ENCODE data around the gene MCF2L. TPM values are rescaled to one million over a fixed set of nuclear protein-coding genes. Genes with fewer than 3 reads are reported as not detected.

Gene MCF2L
- total RNA-seq, 2 experiments from 2014 or later, result 2.8 to 16.4 TPM

GRCh38 chr13:112961457-112962369 is 7.3 kb upstream of the MCF2L start:
- no TSS peak for BruUV-seq (replicated peaks)
- no peaks in the 10 kb centered on the region for H3K4me1 ChIP-seq (ENCODE audit: insufficient read depth, low read length, poor library complexity, severe bottlenecking)
- H3K79me2 ChIP-seq (ENCODE audit: insufficient read depth, low read depth, low read length), result no peaks in the 10 kb centered on the region
- ChIA-PET POLR2A (no interaction called here), CTCF (ENCODE audit: unreplicated experiment) (no interaction called here)
- no peak overlapping the region for H3K27ac ChIP-seq (ENCODE audit: low read depth, low read length, poor library complexity, severe bottlenecking)
- H3K4me2 ChIP-seq (ENCODE audit: low read length), result no peak overlapping the region
- H4K20me1 ChIP-seq (ENCODE audit: insufficient read depth, low read length), result no peaks in the 10 kb centered on the region
- H3K36me3 ChIP-seq (ENCODE audit: insufficient read depth, low read length), result no peaks in the 10 kb centered on the region
- intact Hi-C loops (cut with micrococcal nuclease; ENCODE audit: unreplicated experiment), result no loop called here
- no peaks in the 10 kb centered on the region for H3K9me2 ChIP-seq (ENCODE audit: insufficient read depth, low read length)
- TF ChIP-seq EZH2phosphoT487 (IDR thresholded peaks at IDR 0.05; ENCODE audit: borderline replicate concordance, low read depth, low read length), result no peak
- TF ChIP-seq, protein P1, sequence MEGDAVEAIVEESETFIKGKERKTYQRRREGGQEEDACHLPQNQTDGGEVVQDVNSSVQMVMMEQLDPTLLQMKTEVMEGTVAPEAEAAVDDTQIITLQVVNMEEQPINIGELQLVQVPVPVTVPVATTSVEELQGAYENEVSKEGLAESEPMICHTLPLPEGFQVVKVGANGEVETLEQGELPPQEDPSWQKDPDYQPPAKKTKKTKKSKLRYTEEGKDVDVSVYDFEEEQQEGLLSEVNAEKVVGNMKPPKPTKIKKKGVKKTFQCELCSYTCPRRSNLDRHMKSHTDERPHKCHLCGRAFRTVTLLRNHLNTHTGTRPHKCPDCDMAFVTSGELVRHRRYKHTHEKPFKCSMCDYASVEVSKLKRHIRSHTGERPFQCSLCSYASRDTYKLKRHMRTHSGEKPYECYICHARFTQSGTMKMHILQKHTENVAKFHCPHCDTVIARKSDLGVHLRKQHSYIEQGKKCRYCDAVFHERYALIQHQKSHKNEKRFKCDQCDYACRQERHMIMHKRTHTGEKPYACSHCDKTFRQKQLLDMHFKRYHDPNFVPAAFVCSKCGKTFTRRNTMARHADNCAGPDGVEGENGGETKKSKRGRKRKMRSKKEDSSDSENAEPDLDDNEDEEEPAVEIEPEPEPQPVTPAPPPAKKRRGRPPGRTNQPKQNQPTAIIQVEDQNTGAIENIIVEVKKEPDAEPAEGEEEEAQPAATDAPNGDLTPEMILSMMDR (conservative IDR thresholded peaks at IDR 0.05; ENCODE audit: low read length), result no peak
- no peak overlapping the region for H3K4me3 ChIP-seq (ENCODE audit: low read depth, low read length, poor library complexity, severe bottlenecking)
- H2AFZ ChIP-seq (ENCODE audit: low read length), result no peak overlapping the region
- DNase-seq (ENCODE audit: low spot score), result no peak
- H3K9me3 ChIP-seq (ENCODE audit: low read length), result no peaks in the 10 kb centered on the region

DNA sequence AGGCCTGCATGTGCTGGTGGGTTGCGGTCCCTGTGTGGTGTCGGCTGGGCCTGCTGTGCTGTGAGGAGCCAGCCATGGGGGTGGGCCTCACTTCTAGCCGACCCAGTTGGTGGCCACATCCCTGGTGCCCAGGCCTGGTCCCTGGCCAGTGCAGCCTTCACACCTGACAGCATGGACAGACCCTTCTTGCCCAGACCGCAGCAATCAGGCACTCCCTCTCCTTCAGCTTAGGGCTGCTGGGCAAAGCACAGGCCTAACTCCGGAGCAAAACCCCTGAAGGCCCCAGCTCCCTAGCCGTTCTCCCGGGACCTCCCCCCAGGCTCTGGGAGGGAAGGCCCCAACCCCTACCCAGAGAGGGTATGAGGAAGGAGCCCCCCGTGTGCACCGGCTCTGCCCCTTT is 6.6 kb upstream of the MCF2L start:
- no peak overlapping the region for H3K4me3 ChIP-seq (ENCODE audit: low read depth, low read length, poor library complexity, severe bottlenecking)
- no TSS peak for BruUV-seq (replicated peaks)
- H3K4me2 ChIP-seq (ENCODE audit: low read length), result no peak overlapping the region
- no peaks in the 10 kb centered on the region for H3K9me2 ChIP-seq (ENCODE audit: insufficient read depth, low read length)
- no peak overlapping the region for H3K27ac ChIP-seq (ENCODE audit: low read depth, low read length, poor library complexity, severe bottlenecking)
- no peaks in the 10 kb centered on the region for H4K20me1 ChIP-seq (ENCODE audit: insufficient read depth, low read length)
- CTCF ChIA-PET (ENCODE audit: unreplicated experiment), result no interaction called here
- H3K36me3 ChIP-seq (ENCODE audit: insufficient read depth, low read length), result no peaks in the 10 kb centered on the region
- intact Hi-C loops (cut with micrococcal nuclease; ENCODE audit: unreplicated experiment), result no loop called here
- no peaks in the 10 kb centered on the region for H3K9me3 ChIP-seq (ENCODE audit: low read length)
- POLR2A ChIA-PET, result no interaction called here
- no peaks in the 10 kb centered on the region for H3K79me2 ChIP-seq (ENCODE audit: insufficient read depth, low read depth, low read length)
- H2AFZ ChIP-seq (ENCODE audit: low read length), result no peak overlapping the region
- no peaks in the 10 kb centered on the region for H3K4me1 ChIP-seq (ENCODE audit: insufficient read depth, low read length, poor library complexity, severe bottlenecking)
- no peak for DNase-seq (ENCODE audit: low spot score)
- TF ChIP-seq, protein P1 (conservative IDR thresholded peaks at IDR 0.05; ENCODE audit: low read length), result no peak
- TF ChIP-seq EZH2phosphoT487 (IDR thresholded peaks at IDR 0.05; ENCODE audit: borderline replicate concordance, low read depth, low read length), result no peak

- Histone ChIP-seq H3K4me2 (ENCODE audit: low read length) (no peak overlapping the region), H3K9me3 (ENCODE audit: low read length) (no peaks in the 10 kb centered on the region), H3K27ac (ENCODE audit: low read depth, low read length, poor library complexity, severe bottlenecking) (no peak overlapping the region), H3K9me2 (ENCODE audit: insufficient read depth, low read length) (no peaks in the 10 kb centered on the region), H3K79me2 (ENCODE audit: insufficient read depth, low read depth, low read length) (no peaks in the 10 kb centered on the region), H3K4me3 (ENCODE audit: low read depth, low read length, poor library complexity, severe bottlenecking) (no peak overlapping the region), H3K36me3 (ENCODE audit: insufficient read depth, low read length) (no peaks in the 10 kb centered on the region), H4K20me1 (ENCODE audit: insufficient read depth, low read length) (no peaks in the 10 kb centered on the region), H3K4me1 (ENCODE audit: insufficient read depth, low read length, poor library complexity, severe bottlenecking) (no peaks in the 10 kb centered on the region), H2AFZ (ENCODE audit: low read length) (no peak overlapping the region)
- intact Hi-C loops (cut with micrococcal nuclease; ENCODE audit: unreplicated experiment), result no loop called here
- DNase-seq (ENCODE audit: low spot score), result no peak
- ChIA-PET POLR2A (no interaction called here), CTCF (ENCODE audit: unreplicated experiment) (no interaction called here)
- BruUV-seq (replicated peaks), result no TSS peak
- TF ChIP-seq EZH2phosphoT487 (IDR thresholded peaks at IDR 0.05; ENCODE audit: borderline replicate concordance, low read depth, low read length), result no peak
- TF ChIP-seq, protein P1 (conservative IDR thresholded peaks at IDR 0.05; ENCODE audit: low read length), result no peak
Observed at GRCh38 chr13:112962911-112963625, 5.9 kb upstream of the MCF2L start.

Data from OCI-LY7 (cell line).